GM18519 (cell line): Measurements from ENCODE around the gene BTG2.
"Not testable (repeated sequence)": the region's sequence is repeated elsewhere in the genome, so short reads cannot be mapped to it uniquely, and the experiment has no call there.

Experiments used
- ATAC-seq: cut with Tn5 transposase; IDR thresholded peaks from one replicate; pipeline ENCODE4 v1.9.1; 2021; ENCODE audit warnings: mild to moderate bottlenecking, moderate library complexity; ENCODE audit not compliant: unreplicated experiment, low FRiP score

The BTG2 gene

DNA sequence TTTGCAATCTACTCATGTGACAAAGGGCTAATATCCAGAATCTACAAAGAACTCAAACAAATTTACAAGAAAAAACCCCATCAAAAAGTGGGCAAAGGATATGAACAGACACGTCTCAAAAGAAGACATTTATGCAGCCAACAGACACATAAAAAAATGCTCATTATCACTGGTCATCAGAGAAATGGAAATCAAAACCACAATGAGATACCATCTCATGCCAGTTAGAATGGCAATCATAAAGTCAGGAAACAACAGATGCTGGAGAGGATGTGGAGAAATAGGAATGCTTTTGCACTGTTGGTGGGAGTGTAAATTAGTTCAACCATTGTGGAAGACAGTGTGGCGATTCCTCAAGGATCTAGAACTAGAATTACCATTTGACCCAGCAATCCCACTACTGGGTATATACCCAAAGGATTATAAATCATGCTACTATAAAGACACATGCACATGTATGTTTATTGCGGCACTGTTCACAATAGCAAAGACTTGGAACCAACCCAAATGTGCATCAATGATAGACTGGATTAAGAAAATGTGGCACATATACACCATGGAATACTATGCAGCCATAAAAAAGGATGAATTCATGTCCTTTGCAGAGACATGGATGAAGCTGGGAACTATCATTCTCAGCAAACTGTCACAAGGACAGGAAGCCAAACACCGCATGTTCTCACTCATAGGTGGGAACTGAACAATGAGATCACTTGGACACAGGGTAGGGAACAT is 8.9 kb downstream of the BTG2 start:
- not testable (repeated sequence) for ATAC-seq

DNA sequence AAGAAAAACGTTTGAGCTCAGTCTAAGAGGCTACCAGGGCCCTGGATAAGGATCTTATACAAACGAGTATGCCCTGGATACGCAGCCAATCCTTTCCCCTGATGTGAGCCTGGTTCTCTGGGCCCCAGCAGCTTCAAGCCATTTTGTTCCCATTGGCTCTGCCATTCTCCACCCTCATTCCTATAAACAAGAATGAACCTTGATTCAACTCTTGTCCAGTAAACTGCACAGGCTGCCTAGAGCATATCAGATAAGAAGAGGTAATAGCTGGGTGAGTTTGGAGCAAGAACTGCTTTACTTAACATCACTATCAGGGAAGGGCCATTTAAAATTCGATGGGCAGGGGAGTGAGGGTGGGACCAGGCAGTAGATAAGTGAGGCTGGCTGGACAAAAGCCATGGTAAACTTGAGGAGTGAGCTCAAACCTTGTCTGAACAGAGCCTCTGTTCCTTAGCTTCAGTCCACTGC is 11.3 kb downstream of the BTG2 start:
- no peak for ATAC-seq

DNA sequence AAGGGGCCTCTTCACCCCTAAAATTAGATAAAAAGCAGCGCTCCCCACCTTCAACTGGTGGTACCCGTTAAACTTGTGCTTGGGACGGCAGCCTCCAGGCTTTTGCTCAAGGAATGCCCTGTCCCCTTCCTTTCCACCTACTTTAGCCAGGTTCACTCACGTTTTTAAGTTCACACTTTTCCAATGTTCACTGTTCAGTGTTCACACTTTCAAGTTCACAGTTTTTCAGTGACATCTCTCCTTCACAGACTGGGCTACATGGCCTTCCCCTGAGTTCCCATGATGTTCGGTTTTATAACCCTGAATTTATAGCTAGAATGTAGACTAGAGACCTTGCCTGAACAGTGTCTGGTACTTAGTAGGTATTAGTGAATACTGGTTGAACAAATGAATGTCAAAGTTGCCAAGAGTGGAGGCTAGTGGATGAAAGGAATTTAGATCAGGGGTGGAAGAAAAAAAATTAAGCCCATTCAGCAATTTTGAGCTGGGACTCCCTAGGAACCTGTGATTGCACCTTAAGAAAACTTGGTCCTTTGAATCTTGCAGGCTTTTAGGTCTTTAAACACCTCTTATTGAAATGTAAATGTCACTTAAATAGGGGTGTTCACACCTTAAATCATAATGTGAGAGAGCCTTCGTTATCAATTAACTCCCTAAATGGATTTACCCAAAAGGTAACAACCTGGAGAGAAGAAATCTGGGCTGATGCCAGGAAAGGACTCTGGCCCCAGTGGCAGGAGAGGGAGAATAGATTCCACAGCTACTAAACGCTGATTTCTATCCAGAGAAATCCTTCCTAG is 12.3 kb downstream of the BTG2 start:
- no peak for ATAC-seq

DNA sequence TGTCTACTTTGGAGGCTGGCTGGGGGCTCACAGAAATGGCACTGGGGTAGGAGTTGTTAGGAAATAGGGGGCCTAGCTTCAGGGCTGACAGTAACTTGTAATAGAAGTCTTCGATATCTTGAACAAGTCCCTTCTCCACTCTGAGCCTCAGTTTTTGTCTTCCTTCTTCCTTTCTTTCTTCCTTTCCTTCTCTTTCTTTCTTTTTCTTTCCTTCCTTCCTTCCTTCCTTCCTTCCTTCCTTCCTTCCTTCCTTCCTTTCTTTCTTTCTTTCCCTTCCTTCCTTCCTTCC is 12.9 kb downstream of the BTG2 start:
- no peak for ATAC-seq

DNA sequence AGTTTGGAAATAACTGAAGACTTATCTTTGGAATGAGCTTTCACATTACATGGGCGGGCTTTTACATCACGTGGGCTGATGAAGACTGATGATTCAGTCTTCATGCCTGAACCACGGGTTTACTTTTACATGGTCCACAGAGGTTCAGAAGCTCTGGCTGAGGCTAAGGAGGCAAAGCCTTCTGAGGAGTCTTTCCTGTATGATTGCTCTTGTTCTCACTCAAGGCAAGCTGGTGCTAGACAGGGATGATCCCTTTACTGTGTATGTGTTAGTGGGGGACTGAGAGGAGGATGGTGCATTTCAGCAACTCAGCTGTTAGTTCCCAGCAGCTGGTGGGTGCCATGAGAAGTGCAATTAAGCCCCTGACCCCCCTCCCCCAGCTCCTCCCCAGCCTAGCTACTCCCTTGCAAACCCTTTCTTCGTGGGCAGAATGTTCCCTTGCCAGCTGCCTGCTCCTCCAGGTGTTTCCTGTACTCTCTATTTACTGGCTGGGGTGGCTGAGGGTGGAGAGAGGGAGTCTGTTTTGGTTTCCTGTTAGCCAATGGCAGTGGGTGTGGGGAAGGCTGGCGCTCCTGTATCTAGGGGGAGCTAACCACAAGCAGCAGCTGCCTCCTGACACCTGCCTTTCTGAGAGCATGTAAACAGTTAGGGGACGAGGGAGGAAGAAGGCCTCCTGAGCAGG is 15.4 kb downstream of the BTG2 start:
- peak; percentile 35 for ATAC-seq

DNA sequence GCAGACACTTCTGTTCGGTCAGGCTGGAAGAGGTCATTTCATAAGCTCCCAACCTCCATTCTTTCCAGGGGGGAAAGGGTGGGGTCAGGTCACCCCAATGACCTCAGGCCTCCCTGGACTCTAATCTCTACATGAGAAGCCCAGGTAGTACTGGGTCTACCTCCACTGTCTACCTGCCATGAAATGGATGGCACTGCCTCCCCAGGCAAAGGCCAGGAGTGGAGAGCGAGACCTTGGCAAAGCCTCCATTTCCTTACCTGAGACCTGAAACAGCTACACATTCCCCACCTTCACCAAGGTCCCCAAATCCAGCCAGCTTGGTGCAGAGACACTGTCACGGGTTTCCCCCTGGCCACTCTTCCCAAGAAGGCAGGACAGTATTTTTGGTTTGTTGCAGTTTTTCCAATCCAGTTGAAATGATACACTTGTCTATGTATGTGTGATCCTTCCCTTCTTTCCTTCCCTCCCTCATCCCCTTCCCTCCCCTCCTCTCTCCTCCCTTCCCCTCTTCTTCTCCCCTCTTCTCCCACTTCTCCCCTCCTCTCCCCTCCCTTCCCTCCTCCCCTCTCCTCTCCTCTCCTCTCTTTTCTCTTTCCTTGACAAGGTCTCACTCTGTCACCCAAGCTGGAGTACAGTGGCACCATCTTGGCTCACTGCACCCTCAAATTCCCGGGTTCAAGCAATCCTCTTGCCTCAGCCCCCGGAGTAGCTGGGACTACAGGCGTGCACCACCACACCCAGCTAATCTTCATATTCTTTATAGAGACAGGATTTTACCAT is 16.1 kb downstream of the BTG2 start:
- ATAC-seq: no peak

DNA sequence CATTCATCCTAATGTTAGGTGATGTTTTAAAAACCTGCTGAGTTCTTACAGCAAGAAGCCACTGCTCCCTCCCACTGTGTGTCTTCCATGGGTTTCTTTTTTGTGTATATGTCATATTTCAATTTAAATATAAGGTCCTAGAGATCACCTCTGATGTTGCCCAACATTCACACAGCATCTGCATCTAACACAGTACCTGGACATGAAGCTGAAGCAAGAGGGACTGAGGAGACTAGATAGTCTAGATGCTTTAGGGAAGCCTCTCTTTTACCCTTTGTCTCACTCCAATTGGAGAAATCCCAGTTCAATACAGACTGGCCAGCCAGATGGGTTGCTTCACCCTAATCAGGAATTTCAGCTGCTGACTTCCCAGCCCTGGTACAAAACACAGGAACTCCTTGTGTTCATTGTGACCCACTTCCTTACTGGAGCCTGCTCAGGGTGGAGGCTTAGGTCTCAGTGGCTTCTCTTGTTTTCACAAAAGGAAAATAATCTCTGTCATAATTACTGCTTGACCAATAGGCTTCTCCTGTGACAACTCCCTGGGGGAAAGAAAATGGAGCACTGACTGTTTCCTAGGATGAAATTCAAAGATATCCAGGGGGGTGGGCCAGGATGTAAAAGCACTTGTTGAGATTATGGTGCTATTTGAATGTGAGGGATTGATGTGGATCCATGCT is 17.3 kb downstream of the BTG2 start:
- no peak for ATAC-seq

DNA sequence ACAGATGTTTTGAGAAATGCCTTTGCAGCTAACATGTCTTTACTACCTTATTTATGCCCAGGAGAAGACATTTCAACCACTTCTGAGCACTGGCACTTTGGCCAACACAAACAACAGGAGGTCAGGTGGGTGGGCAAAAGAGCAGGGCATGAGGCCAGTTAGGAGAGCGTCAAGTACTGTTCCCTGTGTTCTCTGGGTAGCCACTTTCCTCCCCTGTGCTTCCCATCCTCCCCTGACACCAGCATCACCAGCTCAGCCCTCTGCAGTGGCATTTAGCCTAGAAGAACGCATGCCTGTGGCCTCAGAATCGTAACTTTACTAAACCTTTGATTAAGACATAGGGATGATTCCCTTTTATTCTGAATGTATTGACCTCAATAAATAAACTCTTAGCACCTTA is 18.3 kb downstream of the BTG2 start:
- no peak for ATAC-seq

DNA sequence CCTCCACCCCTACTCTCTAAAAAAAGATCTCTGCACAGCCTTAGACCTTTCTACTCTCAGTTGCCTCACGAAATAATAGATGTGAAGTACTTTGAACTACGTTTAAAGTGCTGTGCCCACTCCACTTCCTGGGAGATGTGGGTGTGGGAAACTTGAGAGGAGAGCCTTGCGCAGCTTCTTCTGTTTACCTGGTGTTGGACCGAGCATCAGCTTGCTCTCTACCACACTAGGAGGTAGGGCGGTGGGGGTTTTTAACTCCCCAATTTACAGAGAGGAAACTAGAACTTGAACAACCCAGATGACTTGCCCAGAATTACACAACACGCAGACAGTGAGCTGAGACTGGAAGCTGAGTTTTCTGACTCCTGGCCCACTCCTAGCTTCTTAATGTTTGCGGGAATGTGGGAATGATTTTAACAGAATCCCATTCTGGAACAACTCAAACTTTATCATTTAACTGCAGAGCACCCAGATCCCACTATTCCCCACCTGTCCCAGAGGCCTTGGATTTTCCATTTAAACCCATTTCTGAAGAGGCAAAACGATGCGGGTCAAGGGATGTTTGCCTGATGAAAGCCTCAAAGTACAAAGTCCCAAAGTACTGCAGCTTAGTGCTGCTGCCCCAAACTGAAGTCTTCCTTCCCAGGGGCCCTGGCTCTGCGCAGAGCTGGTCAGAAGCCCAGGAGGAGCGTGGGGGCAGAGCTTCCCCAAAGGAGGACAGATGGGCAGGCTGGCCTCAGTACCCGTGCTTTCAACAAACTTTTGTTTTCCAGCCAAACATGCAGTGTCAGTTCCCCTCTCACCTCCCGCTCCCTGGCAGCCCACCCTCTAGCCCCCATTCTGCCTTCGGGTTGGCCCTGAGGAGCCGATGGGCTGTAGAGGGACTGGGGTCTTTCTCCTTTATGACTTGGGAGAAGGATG is 19.0 kb downstream of the BTG2 start:
- no peak for ATAC-seq

DNA sequence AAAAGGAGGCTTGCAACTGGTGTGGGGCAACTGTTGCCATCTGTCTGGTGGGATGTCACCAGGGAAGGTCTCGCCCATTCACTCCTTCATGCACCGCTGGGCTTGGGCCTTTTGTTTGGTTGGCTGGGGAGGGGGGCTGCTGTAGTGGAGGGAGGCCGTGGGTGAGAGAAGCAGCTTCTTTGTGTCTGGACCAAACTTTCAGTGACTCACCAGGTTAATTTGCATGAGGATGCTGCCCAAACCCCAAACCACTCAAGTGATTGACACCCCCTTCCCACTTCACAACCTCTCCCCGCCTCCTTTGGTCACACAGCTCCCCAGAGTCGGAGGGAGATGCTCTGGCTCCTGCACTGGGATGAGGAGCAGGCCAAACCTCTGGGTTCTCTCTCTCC is 19.7 kb downstream of the BTG2 start:
- no peak for ATAC-seq

DNA sequence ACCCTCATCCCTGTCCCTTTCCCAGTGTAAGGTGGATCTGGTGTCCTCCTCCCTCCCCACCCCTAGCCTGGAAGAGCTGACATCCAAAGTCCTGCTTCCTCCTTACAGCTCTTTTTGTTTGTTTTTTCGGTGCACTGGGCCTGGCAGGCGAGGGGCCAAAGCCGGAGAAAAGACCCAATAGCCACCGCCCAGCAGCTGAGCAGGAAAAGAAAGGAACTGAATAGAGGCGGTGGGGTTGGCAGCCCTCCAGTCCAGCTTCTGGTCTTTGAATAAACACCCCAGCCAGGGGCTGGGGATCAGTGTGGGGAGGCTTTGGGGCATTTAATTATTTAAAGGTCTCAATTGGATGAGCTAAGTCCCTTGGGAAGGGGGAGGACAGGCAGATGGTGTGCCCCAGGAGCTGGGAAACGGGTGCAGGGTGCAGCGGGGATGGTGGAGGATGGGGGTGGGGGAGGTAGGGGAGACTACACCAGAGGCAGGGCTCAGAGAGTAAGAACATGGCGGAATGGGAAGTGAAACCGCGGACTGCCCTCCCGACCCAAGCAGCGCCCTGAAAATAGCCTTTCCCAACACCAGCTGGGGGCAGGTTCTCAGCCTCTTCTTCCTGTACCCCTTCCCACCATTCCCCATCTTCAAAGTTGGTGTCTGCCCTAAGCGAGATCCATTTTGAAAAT is 20.2 kb downstream of the BTG2 start:
- no peak for ATAC-seq

DNA sequence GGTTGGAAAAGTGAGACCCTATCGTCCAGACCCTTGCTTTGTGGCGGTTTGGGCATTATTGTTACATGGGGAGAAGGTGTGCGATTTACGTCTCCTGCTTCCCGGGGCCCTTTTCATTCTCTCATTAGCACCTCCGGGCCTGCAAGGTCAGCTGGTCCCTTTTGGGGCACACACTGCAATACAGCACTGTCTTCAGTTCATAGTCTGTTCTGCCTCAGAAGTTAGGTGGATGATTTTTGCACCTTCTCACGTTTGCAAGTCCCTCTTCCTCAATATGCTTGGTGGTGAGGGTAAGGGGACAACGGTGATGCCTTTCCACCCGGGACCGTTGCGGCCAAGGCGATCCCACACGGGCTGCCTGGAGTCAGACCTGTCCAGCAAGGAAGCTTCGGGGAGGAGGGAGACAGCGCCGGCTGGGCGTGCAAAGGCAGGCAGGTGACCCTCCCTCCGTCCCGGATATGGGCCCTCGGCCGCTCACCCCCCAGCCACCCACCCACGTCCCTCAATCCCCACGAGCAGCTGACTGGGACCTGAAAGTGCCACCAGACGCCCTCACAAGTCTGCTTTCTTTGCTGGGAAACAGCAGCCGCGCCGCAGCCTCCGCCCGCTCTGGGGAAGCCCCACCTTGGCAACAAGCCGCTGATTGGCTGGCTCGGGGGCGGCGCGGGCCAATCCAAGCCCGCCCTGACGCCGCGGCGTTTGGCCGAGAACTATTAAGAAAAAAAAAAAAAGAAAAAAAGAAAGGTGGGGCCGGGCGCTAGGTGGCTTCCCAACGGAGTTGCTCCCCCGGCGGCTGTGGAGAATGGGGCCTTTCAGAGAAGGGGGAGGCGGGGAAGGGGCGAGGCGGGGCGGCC is 21.7 kb downstream of the BTG2 start:
- ATAC-seq: peak; percentile 42

DNA sequence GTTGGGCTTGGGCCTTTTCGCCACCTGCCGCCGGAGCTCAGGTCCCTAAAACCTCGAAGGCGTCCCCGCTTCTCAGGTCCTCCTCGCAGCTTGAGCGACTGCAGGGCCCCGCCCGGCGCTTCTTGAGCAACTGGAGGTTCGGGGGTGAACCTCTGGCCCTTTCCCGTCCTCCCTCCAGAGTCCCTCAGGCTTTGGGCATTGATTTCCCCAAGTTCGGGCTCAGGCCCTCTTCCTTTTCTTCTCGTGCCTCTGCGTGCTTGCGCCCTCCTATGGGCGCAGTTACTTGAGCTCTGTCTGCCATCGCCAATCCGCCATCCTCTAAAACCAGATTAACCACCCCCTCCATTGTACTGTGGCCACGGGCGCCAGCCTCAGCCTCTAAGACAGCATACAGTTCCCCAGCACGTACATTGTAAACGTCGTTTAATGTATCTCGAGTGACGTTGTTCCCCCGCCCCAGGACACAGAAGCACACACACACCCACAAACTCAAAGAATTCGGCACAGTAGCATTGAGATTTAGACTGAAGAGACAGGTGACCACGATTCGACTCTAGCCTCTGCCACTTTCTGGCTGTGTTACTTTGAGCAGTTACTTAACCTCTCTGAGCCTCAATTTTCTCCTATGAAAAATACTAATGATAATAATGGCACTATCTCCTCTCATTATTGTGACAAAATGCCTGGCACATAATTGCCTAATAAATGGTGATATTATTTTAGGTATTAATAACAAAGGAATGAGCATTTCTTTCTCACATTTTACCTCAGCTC is 22.6 kb downstream of the BTG2 start:
- ATAC-seq: peak; percentile 15

DNA sequence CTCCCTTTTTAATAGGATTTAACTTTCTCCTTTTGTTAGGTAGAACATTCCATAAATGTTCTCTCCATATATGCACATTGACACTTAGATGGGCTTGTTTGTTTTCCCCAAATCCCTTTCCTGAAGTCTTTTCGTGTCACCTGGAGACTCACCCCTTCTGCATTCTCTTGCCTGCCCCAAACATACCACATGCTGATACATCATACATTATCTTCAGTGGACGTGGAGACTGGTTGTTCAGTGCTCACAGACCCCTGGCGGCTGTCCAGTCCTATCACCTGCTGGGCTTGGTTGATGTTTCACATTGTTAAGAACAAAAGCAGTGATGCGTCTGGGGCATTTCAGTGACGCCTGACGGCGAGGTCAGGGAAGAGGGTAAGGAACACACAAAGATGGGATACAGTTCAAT is 23.4 kb downstream of the BTG2 start:
- no peak for ATAC-seq

DNA sequence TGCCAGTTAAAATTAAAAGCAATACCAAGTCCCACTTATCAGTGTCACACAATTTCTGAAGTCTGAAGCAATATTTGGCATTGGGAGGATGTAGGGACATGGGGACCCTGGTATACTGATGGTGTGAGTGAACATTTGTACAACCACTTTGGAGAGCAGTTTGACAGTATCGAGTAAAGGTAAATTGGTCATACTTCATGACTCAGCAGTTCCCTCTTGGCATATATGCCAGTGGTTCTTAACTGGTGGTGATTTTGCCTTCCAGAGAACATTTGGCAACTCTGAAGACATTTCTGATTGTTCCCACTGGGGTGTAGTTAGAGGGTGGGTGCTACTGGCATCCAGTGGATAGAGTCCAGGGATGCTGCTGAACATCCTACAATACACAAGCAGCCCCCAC is 25.9 kb downstream of the BTG2 start:
- no peak for ATAC-seq

DNA sequence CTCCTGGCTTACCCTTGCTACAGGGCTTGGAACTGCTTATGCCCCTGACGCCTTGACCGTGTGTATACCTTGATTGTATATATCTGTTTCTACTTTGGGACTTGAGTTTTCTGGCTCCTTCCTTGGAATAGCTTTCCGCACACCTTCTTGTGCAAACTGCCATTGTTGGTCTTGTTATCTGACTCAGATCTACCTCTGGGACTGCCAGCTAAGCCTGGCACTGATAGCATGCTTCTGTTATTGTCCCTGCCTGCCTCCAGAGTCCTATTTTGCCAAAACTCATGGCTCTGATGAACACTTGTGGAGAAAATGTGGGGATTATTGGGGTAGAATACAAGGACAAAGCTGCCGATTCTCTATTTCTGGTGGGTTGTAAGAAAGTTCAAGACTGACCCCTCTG is 30.2 kb downstream of the BTG2 start:
- no peak for ATAC-seq

DNA sequence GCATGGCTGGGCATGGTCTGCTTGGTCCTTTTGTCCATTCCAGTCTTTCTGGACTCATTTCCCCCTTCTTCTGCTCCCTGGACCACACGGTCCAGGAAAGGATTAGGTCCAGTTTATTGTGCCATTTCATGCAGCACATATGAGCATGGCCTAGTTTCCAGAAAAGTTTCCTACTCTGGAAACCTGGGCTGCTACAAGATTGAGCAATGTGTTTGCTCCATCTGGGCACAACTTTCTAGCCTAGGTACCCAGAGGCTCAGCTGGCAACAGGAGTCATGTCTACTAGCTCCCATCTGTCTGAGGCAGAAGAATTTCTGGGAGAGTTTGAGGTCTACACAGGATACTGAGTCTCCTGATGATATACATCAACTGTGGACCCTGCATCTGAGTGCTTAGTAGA is 30.8 kb downstream of the BTG2 start:
- ATAC-seq: no peak
